ENCODE data around the gene DDIT4.

Gene DDIT4

GRCh38 chr10:72311667-72312066 is 37.9 kb downstream of the DDIT4 start:
- H3K4me3 ChIP-seq (ENCODE audit: low read length) = no peak overlapping the region
- DNase-seq (ENCODE audit: low read depth) = no peak
- TF ChIP-seq, protein P1, sequence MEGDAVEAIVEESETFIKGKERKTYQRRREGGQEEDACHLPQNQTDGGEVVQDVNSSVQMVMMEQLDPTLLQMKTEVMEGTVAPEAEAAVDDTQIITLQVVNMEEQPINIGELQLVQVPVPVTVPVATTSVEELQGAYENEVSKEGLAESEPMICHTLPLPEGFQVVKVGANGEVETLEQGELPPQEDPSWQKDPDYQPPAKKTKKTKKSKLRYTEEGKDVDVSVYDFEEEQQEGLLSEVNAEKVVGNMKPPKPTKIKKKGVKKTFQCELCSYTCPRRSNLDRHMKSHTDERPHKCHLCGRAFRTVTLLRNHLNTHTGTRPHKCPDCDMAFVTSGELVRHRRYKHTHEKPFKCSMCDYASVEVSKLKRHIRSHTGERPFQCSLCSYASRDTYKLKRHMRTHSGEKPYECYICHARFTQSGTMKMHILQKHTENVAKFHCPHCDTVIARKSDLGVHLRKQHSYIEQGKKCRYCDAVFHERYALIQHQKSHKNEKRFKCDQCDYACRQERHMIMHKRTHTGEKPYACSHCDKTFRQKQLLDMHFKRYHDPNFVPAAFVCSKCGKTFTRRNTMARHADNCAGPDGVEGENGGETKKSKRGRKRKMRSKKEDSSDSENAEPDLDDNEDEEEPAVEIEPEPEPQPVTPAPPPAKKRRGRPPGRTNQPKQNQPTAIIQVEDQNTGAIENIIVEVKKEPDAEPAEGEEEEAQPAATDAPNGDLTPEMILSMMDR (IDR thresholded peaks at IDR 0.05; ENCODE audit: insufficient read depth, low read depth, low read length, missing control alignments) = no peak

DNA sequence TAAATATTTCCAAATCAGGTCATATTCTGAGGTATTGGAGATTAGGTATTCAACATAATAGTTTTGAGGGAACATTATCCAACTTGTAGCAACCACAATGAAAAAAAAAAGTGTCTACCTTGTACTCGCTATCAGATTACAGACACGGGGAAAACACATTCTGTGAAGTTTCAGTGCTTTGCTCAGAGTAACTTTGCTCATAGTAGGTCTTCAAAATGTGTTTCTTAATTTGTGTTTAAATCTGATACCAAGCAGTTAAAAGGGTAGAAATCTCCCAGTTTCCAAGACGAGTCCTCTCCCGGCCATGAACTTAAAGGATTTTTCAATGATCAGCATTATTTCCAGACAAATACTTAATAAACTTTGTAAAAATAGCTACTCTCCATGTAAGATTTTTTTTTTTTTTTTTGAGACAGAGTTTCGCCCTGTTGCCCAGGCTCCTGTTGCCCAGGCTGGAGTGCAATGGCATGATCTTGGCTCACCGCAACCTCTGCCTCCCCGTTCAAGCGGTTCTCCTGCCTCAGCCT is 39.2 kb downstream of the DDIT4 start:
- no peak overlapping the region for H3K4me3 ChIP-seq (ENCODE audit: low read length)
- DNase-seq (ENCODE audit: low read depth) = no peak
- TF ChIP-seq, protein P1 (IDR thresholded peaks at IDR 0.05; ENCODE audit: insufficient read depth, low read depth, low read length, missing control alignments) = no peak

DNA sequence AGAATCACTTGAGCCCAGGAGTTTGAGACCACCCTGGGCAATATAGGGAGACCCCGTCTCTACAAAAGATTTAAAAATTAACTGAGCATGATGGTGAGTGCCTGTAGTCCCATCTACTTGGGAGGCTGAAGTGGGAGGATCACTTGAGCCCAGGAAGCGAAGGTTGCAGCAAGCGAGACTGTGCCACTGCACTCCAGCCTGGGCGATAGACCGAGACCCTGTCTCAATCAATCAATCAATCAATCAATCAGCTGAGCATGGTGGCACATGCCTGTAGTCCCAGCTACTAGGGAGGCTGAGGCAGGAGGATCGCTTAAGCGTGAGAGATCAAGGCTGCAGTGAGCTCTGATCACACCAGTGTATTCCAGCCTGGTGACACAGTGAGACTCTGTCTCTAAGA is 40.5 kb downstream of the DDIT4 start:
- H3K4me3 ChIP-seq (ENCODE audit: low read length) = no peak overlapping the region
- TF ChIP-seq, protein P1 (IDR thresholded peaks at IDR 0.05; ENCODE audit: insufficient read depth, low read depth, low read length, missing control alignments) = no peak
- no peak for DNase-seq (ENCODE audit: low read depth)

- peak; percentile 69 for DNase-seq (ENCODE audit: low read depth)
- TF ChIP-seq, protein P1 (IDR thresholded peaks at IDR 0.05; ENCODE audit: insufficient read depth, low read depth, low read length, missing control alignments) = no peak
Observed at GRCh38 chr10:72315054-72315453, 41.3 kb downstream of the DDIT4 start.

DNA sequence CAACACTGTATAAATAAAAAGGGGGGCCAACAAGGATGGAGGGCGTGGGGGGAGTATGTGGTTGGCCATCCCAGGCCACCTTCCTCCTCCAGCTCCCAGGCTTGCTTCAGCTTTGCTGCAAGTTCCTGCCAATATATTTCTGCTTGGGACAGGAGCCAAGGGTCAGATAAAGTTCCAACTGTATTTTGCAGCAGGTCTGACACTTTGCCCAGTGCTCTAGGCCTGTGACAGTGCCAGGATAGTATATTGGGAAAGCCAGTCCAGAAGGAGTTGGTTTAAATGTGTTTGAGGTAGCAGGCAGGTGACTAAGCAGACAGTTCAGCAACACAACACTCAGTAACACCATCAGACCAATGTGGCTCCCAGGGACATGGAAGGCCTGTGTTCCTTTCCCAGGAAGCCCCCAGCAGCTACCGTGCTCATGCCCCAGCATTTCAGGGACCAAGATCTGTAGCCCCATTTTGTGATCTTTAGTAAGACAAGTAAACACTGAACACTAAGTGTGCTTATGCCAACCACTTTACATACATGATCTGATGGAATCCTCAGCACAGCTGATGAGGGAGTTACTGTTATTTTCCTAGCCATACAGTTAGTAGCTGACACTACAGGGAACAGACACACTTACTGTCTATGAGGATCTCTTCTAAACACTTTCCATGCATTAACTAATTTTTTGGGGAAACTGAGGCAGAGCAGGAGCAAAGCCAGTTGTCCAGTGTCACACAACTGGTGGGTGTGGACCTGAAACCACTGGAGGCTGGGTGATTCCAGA is 42.1 kb downstream of the DDIT4 start:
- peak; percentile 55 for DNase-seq (ENCODE audit: low read depth)
- no peak overlapping the region for H3K4me3 ChIP-seq (ENCODE audit: low read length)
- TF ChIP-seq, protein P1 (IDR thresholded peaks at IDR 0.05; ENCODE audit: insufficient read depth, low read depth, low read length, missing control alignments) = no peak

More at GRCh38 chr10:72315054-72315453, 41.3 kb downstream of the DDIT4 start:
- H3K4me3 ChIP-seq (ENCODE audit: low read length) = no peak overlapping the region

GRCh38 chr10:72316386-72316700 is 42.6 kb downstream of the DDIT4 start:
- no peak for DNase-seq (ENCODE audit: low read depth)
- H3K4me3 ChIP-seq (ENCODE audit: low read length) = no peak overlapping the region
- TF ChIP-seq, protein P1 (IDR thresholded peaks at IDR 0.05; ENCODE audit: insufficient read depth, low read depth, low read length, missing control alignments) = no peak
